DMS114 treated with DMSO at 0.1 percent for 48 hours (cell line): ENCODE data around the gene SEC61A2.
"Not testable (repeated sequence)": the region's sequence is repeated elsewhere in the genome, so short reads cannot be mapped to it uniquely, and the experiment has no call there.

Experiments used
- DNase-seq: peaks from one replicate; lab custom pipeline; 2025; ENCODE audit not compliant: unreplicated experiment; lab: John Stamatoyannopoulos, UW

The SEC61A2 gene

GRCh38 chr10:12129222-12130111 is at the start of gene SEC61A2:
Gene SEC61A2 (plus strand): TSS chr10:12129677. CDS start chr10:12129788, 111 bp downstream.
- peak; percentile 71 for DNase-seq

- no peak for DNase-seq
Measured at GRCh38 chr10:12081470-12081869, 48.0 kb upstream of the SEC61A2 start.

GRCh38 chr10:12081879-12082557 is 47.5 kb upstream of the SEC61A2 start:
- no peak for DNase-seq

- DNase-seq: no peak
Measured at GRCh38 chr10:12088919-12089318, 40.6 kb upstream of the SEC61A2 start.

- DNase-seq: no peak
Measured at GRCh38 chr10:12091421-12091820, 38.1 kb upstream of the SEC61A2 start.

- DNase-seq: not testable (repeated sequence)
Measured at GRCh38 chr10:12097361-12097760, 32.1 kb upstream of the SEC61A2 start.

GRCh38 chr10:12097791-12098190 is 31.7 kb upstream of the SEC61A2 start:
- DNase-seq: no peak

- no peak for DNase-seq
Measured at GRCh38 chr10:12098966-12099365, 30.5 kb upstream of the SEC61A2 start.

- no peak for DNase-seq
Measured at GRCh38 chr10:12103802-12104201, 25.7 kb upstream of the SEC61A2 start.

- no peak for DNase-seq
Measured at GRCh38 chr10:12107781-12108180, 21.7 kb upstream of the SEC61A2 start.

GRCh38 chr10:12109286-12109685 is 20.2 kb upstream of the SEC61A2 start:
- DNase-seq: no peak

- no peak for DNase-seq
Measured at GRCh38 chr10:12111528-12111927, 17.9 kb upstream of the SEC61A2 start.

- no peak for DNase-seq
Measured at GRCh38 chr10:12113627-12114026, 15.8 kb upstream of the SEC61A2 start.

- DNase-seq: no peak
Measured at GRCh38 chr10:12121673-12122072, 7.8 kb upstream of the SEC61A2 start.

- peak; percentile 83 for DNase-seq
Measured at GRCh38 chr10:12130237-12130872, 878 bp downstream of the SEC61A2 start.

GRCh38 chr10:12135631-12136030 is 6.2 kb downstream of the SEC61A2 start:
- DNase-seq: no peak

- DNase-seq: no peak
Measured at GRCh38 chr10:12140038-12140437, 10.6 kb downstream of the SEC61A2 start.

GRCh38 chr10:12144538-12144937 is 15.1 kb downstream of the SEC61A2 start:
- no peak for DNase-seq

- no peak for DNase-seq
Measured at GRCh38 chr10:12150163-12150562, 20.7 kb downstream of the SEC61A2 start.

- no peak for DNase-seq
Measured at GRCh38 chr10:12154516-12154915, 25.0 kb downstream of the SEC61A2 start.

GRCh38 chr10:12156367-12157123 is 27.1 kb downstream of the SEC61A2 start:
- DNase-seq: no peak
